Gastroesophageal sphincter (tissue), 3 donors: ENCODE data around the gene TRPM6.

ENCODE experiments used
- POLR2A ChIP-seq, 2 donors: fragments of 450-650 bp; IDR thresholded peaks; one replicate each; pipeline ENCODE4 v1.6.1; 2017; ENCODE audit warnings: antibody characterized with exemption in 2 of 2, mild to moderate bottlenecking in 2 of 2, moderate library complexity in 1 of 2
- POLR2AphosphoS5 ChIP-seq: sonication (generic); formaldehyde crosslinking; IDR thresholded peaks from one replicate; pipeline ENCODE4 v1.6.1; 2017; ENCODE audit warnings: antibody characterized with exemption
- TF ChIP-seq, protein P1 (sequence below), 4 experiments: fragments of 200-600 bp in 2 of 4; fragments of 450-650 bp in 2 of 4; sonication (generic) in 1 of 4; IDR thresholded peaks; one replicate each; pipeline ENCODE4 v1.5.1; 2017 to 2019; ENCODE audit warnings: antibody characterized with exemption in 4 of 4, mild to moderate bottlenecking in 2 of 4, moderate library complexity in 2 of 4

DNA sequence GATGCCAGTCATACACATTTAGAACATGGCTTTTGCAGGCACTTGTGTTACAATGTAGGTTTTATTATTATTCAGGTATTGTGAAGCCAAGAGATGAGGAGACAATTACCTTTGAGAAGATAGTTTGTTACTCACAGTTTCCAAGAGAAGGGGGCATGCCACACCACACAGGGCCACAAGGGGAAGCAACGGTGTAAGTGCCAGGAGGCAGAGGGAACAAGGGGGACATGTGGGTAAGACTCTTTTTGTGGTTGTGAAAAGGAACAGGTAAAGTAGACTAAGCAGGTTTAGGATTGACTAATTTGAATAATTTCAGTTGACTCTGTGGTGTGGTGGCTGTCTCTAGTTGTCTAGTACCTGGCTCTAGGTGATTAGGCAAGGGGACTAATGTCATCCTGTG is 191.2 kb downstream of the TRPM6 start:
- TF ChIP-seq POLR2A (IDR thresholded peaks at IDR 0.05) (no peak), POLR2AphosphoS5 (no peak)
- TF ChIP-seq, protein P1, sequence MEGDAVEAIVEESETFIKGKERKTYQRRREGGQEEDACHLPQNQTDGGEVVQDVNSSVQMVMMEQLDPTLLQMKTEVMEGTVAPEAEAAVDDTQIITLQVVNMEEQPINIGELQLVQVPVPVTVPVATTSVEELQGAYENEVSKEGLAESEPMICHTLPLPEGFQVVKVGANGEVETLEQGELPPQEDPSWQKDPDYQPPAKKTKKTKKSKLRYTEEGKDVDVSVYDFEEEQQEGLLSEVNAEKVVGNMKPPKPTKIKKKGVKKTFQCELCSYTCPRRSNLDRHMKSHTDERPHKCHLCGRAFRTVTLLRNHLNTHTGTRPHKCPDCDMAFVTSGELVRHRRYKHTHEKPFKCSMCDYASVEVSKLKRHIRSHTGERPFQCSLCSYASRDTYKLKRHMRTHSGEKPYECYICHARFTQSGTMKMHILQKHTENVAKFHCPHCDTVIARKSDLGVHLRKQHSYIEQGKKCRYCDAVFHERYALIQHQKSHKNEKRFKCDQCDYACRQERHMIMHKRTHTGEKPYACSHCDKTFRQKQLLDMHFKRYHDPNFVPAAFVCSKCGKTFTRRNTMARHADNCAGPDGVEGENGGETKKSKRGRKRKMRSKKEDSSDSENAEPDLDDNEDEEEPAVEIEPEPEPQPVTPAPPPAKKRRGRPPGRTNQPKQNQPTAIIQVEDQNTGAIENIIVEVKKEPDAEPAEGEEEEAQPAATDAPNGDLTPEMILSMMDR (IDR thresholded peaks at IDR 0.05), result no peak
